Karpas-422 (cell line): ENCODE measurements around the gene CFAP210. TPM values are rescaled to one million over a fixed set of nuclear protein-coding genes. Genes with fewer than 3 reads are reported as not detected.

Source experiments
- DNase-seq: peaks from one replicate; pipeline ENCODE4 v3.0.0-alpha.2; 2015
- H2AFZ ChIP-seq: fragments of 200-600 bp; sonication (generic); 2 replicates; pipeline ENCODE4 v1.6.1; 2014; ENCODE audit warnings: antibody characterized with exemption, low read length, mixed read lengths
- H3K27ac ChIP-seq: fragments of 200-600 bp; sonication (generic); 2 replicates; pipeline ENCODE4 v1.5.1; 2014; ENCODE audit warnings: mild to moderate bottlenecking, low read length, moderate library complexity
- H3K27me3 ChIP-seq: fragments of 200-600 bp; sonication (generic); 2 replicates; pipeline ENCODE4 v1.6.1; 2014; ENCODE audit warnings: low read length, mixed read lengths
- H3K36me3 ChIP-seq: fragments of 200-600 bp; sonication (generic); 2 replicates; pipeline ENCODE4 v1.6.1; 2014; ENCODE audit warnings: low read length, mixed read lengths; ENCODE audit not compliant: insufficient read depth
- H3K4me1 ChIP-seq: fragments of 200-600 bp; sonication (generic); 2 replicates; pipeline ENCODE4 v1.6.1; 2014; ENCODE audit warnings: mild to moderate bottlenecking, low read length, mixed read lengths
- H3K4me2 ChIP-seq: fragments of 200-600 bp; sonication (generic); 2 replicates; pipeline ENCODE4 v1.6.1; 2014; ENCODE audit warnings: low read length, low read depth, mild to moderate bottlenecking; ENCODE audit not compliant: poor library complexity, severe bottlenecking
- H3K4me3 ChIP-seq: fragments of 200-600 bp; sonication (generic); 2 replicates; pipeline ENCODE4 v1.5.1; 2014; ENCODE audit warnings: mild to moderate bottlenecking, antibody characterized with exemption, low read length, mixed read lengths
- H3K79me2 ChIP-seq: fragments of 200-600 bp; sonication (generic); 2 replicates; pipeline ENCODE4 v1.6.1; 2014; ENCODE audit warnings: mild to moderate bottlenecking, low read length, mixed read lengths
- H3K9ac ChIP-seq: fragments of 200-600 bp; sonication (generic); 2 replicates; pipeline ENCODE4 v1.6.0; 2014; ENCODE audit warnings: low read length
- H3K9me2 ChIP-seq: fragments of 200-600 bp; sonication (generic), shearing (Covaris generic); replicated peaks from 2 replicates; pipeline ENCODE4 v1.6.0; 2014; ENCODE audit warnings: mild to moderate bottlenecking, low read length, moderate library complexity; ENCODE audit not compliant: insufficient read depth
- H3K9me3 ChIP-seq: fragments of 300-700, 200-600 bp; sonication (generic); 2 replicates; pipeline ENCODE4 v1.6.1; 2014; ENCODE audit warnings: low read length, mixed read lengths
- H4K20me1 ChIP-seq: fragments of 200-600 bp; sonication (generic); 2 replicates; pipeline ENCODE4 v1.6.1; 2014; ENCODE audit warnings: mild to moderate bottlenecking, antibody characterized with exemption, low read length, low read depth; ENCODE audit not compliant: insufficient read depth
- total RNA-seq: library from RNA; depleted of rRNA; stranded (reverse); fragments of >200 nt; shearing (Covaris generic); gene quantifications from 2 replicates; pipeline ENCODE4 v1.2.3, GENCODE V29; 2014; ENCODE audit warnings: low replicate concordance

Gene CFAP210
- total RNA-seq, 1 experiment from 2014 or later: 0.07 TPM

DNA sequence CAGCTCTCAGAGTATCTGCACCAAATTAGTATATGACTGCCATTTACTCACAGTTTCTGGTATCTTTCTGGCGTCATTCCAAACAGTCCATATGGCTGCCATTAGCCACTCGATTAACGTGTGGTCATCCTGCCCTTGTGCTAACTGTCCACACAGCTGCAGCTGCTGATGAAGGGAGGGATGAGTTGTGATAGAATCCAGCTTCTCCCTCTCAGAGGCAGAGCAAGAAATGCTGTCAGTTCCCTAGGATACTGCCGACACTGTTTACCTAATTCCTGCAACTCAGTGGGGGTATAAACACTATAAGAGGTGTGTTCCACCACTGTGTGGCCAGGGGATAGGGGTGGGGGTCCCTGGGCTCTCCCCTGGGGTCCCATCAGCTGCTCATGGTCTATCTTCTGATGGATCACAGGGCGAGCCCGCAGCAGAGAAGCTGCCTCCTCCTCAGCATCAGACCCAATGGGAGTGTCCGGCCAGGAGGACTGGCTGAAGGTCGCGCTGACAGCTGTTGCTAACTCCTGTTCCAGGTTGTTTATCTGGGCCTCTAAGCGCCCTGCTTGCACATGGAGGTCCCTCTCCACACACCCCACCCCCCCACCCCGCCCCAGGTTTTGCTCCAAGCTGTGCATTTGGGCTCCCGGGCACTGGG is 22.2 kb upstream of the CFAP210 start:
- Histone ChIP-seq H4K20me1 (no peaks in the 10 kb centered on the region), H2AFZ (no peak overlapping the region), H3K27ac (no peak overlapping the region), H3K27me3 (no peaks in the 10 kb centered on the region), H3K79me2 (no peaks in the 10 kb centered on the region), H3K9me2 (no peaks in the 10 kb centered on the region), H3K36me3 (no peaks in the 10 kb centered on the region), H3K9me3 (no peaks in the 10 kb centered on the region), H3K4me1 (peaks cover 7% of the 10 kb centered on the region), H3K4me3 (no peak overlapping the region), H3K4me2 (no peak overlapping the region), H3K9ac (no peak overlapping the region)
- no peak for DNase-seq

DNA sequence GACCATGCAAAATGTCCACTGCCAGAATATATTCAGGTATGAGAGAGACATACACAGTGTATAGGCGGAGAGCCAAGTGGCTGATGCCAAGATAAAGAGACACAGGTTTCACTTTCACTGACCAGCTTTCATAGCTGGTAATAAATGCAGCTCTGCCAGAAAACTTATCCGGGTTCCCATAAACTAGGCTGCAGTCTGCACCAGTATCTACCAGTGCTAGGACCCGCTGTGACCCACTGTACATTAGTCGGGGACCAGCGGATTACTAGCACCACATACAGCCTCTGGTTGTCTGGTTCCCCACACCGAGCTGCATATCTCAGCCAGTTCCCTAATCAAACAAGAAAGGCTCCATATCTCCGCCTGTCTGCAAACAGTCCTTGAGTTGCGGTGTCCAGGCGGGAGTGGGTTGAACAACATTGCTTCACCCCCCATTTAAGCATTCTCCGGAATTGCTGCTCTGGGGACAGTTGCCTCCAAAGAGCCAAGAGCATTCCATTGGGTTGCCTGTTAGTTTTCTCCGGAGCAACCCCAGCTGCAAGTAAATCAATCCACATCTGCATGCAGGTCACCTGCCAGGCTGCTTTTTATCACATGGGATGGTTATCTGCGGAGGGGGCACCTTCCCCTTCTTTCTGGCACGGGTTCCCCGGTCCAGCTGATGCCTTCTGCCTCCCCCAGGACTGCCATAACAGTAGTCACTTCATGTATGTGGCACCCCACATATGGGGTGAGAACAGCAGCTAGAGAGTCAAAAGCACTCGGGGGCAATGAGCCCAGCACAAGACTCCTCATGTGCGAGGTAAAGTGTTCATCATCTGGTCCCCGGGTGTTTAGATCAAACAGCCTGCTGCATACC is 21.4 kb upstream of the CFAP210 start:
- peaks cover 7% of the 10 kb centered on the region for H3K4me1 ChIP-seq
- no peak overlapping the region for H3K4me3 ChIP-seq
- H3K36me3 ChIP-seq: no peaks in the 10 kb centered on the region
- no peak for DNase-seq
- no peaks in the 10 kb centered on the region for H3K27me3 ChIP-seq
- H3K9me2 ChIP-seq: no peaks in the 10 kb centered on the region
- no peaks in the 10 kb centered on the region for H4K20me1 ChIP-seq
- no peak overlapping the region for H3K4me2 ChIP-seq
- no peaks in the 10 kb centered on the region for H3K79me2 ChIP-seq
- H3K9ac ChIP-seq: no peak overlapping the region
- H3K9me3 ChIP-seq: no peaks in the 10 kb centered on the region
- no peak overlapping the region for H3K27ac ChIP-seq
- no peak overlapping the region for H2AFZ ChIP-seq

DNA sequence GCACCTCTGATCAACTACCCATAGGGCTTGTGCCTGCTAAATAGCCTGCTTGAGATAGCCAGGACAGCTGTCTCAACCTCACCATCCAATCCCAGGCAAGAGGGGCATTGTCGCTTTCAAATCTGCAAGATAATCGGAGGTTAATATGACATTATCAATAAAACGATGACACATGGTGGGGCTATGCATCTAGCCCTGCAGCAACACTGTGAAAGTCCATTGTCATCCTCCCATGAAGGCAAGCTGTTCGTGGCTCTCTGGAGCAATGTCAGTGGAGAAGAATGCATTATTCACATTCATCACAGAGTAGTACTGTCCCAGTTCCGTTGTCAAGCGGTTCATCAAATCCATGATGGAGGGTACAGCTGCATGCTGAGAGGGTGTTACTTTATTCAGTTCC is 20.5 kb upstream of the CFAP210 start:
- H4K20me1 ChIP-seq: no peaks in the 10 kb centered on the region
- H3K27ac ChIP-seq: no peak overlapping the region

DNA sequence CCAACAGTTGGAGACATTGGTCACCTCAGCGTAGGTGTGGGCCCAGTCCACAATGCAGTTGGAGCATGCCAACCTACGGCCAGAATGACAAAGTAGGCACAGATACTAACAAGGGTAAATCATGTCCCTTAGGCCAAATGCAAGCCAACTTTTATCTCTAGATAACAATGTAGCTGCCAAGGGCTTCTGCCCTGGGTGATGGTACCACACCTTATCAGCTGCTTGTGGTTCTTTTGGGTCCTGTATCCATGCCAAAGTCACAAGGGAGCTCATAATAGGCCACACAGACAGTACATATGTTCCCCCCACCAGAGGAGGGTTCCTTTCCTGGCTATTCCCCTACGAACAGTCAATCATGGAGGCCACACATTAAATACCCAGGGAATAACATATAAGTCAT is 19.1 kb upstream of the CFAP210 start:
- Histone ChIP-seq H4K20me1 (no peaks in the 10 kb centered on the region), H2AFZ (no peak overlapping the region), H3K9ac (no peak overlapping the region), H3K79me2 (no peaks in the 10 kb centered on the region), H3K36me3 (no peaks in the 10 kb centered on the region; the same call in 1 of the 2 replicates), H3K4me1 (no peaks in the 10 kb centered on the region), H3K27ac (no peak overlapping the region), H3K9me3 (no peaks in the 10 kb centered on the region), H3K4me3 (no peak overlapping the region), H3K27me3 (no peaks in the 10 kb centered on the region), H3K9me2 (no peaks in the 10 kb centered on the region), H3K4me2 (no peak overlapping the region)
- DNase-seq: no peak

More for the DNA sequence above, 20.5 kb upstream of the CFAP210 start:
- Histone ChIP-seq H3K9me3 (no peaks in the 10 kb centered on the region), H3K79me2 (no peaks in the 10 kb centered on the region), H3K4me2 (no peak overlapping the region), H3K4me3 (no peak overlapping the region), H3K9me2 (no peaks in the 10 kb centered on the region), H2AFZ (no peak overlapping the region), H3K36me3 (no peaks in the 10 kb centered on the region), H3K9ac (no peak overlapping the region), H3K4me1 (peaks cover 7% of the 10 kb centered on the region), H3K27me3 (no peaks in the 10 kb centered on the region)
- DNase-seq: no peak

DNA sequence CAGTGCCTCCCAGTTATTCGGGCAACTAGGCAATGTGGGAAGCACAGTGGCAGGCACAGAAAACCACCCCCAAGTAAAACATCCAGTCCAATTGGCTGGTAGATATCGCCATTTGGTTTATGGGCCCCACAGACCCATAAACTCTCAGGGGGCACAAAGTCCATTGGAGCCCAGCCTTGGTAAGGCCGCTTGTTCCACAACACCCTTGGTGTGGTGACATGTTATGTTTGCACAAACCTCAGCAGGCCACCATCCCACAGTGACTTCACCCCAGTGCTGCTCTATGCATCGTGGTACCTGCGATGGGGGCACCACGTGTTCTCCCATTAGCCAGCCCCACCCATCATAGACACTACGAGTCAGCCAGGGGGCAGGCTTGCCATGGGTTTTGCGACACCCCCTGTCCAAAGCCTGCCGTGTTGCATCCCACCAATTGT is 18.6 kb upstream of the CFAP210 start:
- H3K4me1 ChIP-seq: no peaks in the 10 kb centered on the region
- no peak for DNase-seq
- no peaks in the 10 kb centered on the region for H4K20me1 ChIP-seq
- H3K9me2 ChIP-seq: no peaks in the 10 kb centered on the region
- H3K9ac ChIP-seq: no peak overlapping the region
- no peak overlapping the region for H2AFZ ChIP-seq
- no peak overlapping the region for H3K27ac ChIP-seq
- no peaks in the 10 kb centered on the region for H3K27me3 ChIP-seq
- no peaks in the 10 kb centered on the region for H3K79me2 ChIP-seq
- no peaks in the 10 kb centered on the region; the same call in 1 of the 2 replicates for H3K36me3 ChIP-seq
- H3K4me3 ChIP-seq: no peak overlapping the region
- H3K4me2 ChIP-seq: no peak overlapping the region
- no peaks in the 10 kb centered on the region for H3K9me3 ChIP-seq

DNA sequence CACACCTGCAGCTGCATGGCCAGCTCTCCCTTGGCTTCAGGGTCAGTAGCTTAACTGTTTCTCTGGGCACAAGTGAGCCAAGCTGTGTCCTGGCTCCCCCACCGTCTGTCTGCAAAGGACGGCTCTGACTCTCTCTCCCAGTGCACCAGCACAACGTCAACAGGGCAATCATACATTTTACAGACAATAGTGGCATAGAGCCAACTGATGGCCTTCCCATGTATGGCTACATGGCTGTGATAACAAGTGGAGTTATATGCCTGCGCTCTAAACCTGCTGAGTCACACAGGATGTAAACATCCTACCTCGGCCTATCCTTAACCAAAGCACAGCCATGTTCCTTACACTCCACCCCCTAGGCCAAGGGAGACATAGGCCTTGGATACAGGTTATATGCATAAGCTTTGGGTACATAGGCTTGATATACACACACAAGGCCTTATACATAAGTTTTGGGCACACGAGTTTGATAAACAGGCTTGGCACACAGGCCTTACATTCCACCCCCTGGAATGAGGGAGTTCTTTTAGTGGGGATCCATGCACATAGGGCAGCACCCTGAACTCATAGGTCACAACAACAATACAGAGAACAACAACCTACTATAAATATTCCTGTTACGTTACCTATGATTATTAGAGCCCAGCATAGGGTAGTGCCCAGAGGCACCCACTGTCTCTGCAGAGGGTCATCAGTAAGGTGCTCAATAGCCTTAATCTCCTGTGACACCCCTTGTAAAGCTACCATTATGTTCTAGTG is 17.7 kb upstream of the CFAP210 start:
- H3K9me3 ChIP-seq: no peaks in the 10 kb centered on the region
- H4K20me1 ChIP-seq: no peaks in the 10 kb centered on the region
- no peak overlapping the region for H3K9ac ChIP-seq
- no peak overlapping the region for H3K4me3 ChIP-seq
- H3K9me2 ChIP-seq: no peaks in the 10 kb centered on the region
- H2AFZ ChIP-seq: no peak overlapping the region
- no peaks in the 10 kb centered on the region; the same call in 1 of the 2 replicates for H3K36me3 ChIP-seq
- no peaks in the 10 kb centered on the region for H3K4me1 ChIP-seq
- no peaks in the 10 kb centered on the region for H3K27me3 ChIP-seq
- H3K79me2 ChIP-seq: no peaks in the 10 kb centered on the region
- no peak overlapping the region for H3K4me2 ChIP-seq
- DNase-seq: no peak
- H3K27ac ChIP-seq: no peak overlapping the region

DNA sequence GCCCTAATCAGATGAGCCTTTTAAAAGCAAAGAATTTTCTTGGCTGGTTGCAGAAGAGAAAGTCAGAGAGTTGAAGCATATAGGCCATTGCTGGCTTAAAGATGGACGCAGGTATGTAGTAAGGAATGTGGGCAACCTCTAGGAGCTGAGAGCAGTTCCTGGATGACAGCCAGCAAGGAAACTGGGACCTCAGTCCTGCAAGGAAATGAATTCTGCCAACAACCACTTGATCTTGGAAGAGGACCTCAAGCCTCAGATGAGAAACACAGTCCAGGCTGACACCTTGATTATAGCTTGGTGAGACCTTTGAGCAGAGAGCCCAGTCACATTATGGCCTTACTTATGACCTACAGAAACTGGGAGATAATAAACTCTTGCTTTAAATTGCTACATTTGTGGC is 15.8 kb upstream of the CFAP210 start:
- no peak overlapping the region for H3K4me2 ChIP-seq
- no peaks in the 10 kb centered on the region for H3K79me2 ChIP-seq
- no peaks in the 10 kb centered on the region for H4K20me1 ChIP-seq
- H3K36me3 ChIP-seq: no peaks in the 10 kb centered on the region; the same call in 1 of the 2 replicates
- H3K9me2 ChIP-seq: no peaks in the 10 kb centered on the region
- no peaks in the 10 kb centered on the region for H3K27me3 ChIP-seq
- no peak overlapping the region for H2AFZ ChIP-seq
- no peak overlapping the region for H3K27ac ChIP-seq
- no peak for DNase-seq
- H3K4me3 ChIP-seq: no peak overlapping the region
- no peak overlapping the region for H3K9ac ChIP-seq
- no peaks in the 10 kb centered on the region for H3K9me3 ChIP-seq
- no peaks in the 10 kb centered on the region for H3K4me1 ChIP-seq

DNA sequence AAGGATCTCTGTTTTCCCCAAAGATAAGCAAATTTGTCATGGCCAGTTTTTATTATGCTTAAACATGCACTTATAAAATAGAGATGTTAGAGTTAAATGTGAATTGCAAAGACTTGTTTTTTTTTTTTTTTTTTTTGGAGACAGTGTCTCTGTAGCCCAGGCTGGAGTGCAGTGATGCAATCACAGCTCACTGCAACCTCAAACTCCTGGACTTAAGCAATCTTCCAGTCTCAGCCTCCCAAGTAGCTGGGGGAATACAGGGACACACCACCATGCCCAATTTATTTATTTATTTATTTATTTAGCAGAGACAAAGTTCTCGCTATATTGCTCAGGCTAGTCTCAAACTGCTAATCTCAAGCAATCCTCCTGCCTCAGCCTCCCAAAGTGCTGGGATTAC is 15.1 kb upstream of the CFAP210 start:
- no peaks in the 10 kb centered on the region for H3K4me1 ChIP-seq
- H3K9me3 ChIP-seq: no peaks in the 10 kb centered on the region
- H3K9me2 ChIP-seq: no peaks in the 10 kb centered on the region
- no peak overlapping the region for H3K4me2 ChIP-seq
- no peaks in the 10 kb centered on the region for H4K20me1 ChIP-seq
- no peak overlapping the region for H2AFZ ChIP-seq
- no peak overlapping the region for H3K9ac ChIP-seq
- no peaks in the 10 kb centered on the region for H3K79me2 ChIP-seq
- no peaks in the 10 kb centered on the region; the same call in 1 of the 2 replicates for H3K36me3 ChIP-seq
- no peak overlapping the region for H3K27ac ChIP-seq
- no peak overlapping the region for H3K4me3 ChIP-seq
- H3K27me3 ChIP-seq: no peaks in the 10 kb centered on the region
- no peak for DNase-seq
